GM19372 (cell line): ENCODE measurements around the gene IL22.
"Not testable (repeated sequence)": the region's sequence is repeated elsewhere in the genome, so short reads cannot be mapped to it uniquely, and the experiment has no call there.

Source experiments
- ATAC-seq: cut with Tn5 transposase; IDR thresholded peaks from one replicate; pipeline ENCODE4 v1.9.1; 2021; ENCODE audit warnings: mild to moderate bottlenecking, low read depth, moderate library complexity; ENCODE audit not compliant: unreplicated experiment

IL22 gene

DNA sequence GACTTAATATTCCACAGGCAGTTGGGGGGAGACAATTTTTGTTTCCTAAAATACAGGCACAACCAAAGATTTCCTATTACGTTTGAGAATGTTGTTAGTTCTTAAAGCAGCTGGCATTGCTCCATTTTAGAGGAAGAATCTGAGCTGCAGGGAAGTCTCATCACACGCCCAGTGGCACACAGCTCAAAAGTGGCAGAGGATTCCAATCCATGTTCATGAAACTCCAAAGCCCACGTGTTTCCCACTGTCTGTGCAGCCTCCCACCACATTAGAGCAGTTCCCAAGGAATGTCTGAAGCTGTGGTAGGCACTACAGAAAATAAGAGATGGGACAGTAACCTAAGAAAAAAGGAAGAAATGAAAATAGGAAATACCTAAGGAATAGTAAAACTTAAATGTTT is 21.7 kb downstream of the IL22 start:
- ATAC-seq: no peak

DNA sequence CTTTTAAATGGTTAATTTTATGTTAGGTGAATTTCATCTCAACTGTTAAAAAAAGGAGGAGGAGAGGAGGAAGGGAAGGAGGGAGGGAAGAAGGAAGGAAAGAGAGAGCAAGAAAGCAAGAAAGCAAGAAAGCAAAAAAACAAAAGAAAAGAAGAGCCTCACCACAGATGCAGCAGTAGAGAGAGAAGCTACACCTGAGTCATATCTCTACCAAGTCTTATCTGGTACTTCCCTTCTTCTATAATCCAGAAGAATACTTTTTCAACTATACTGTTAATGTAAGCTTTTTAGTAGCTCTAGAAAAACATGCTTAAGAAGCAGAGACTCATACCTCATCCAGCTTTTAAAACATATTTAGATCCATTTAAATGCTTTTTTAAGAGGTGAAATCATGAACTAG is 22.2 kb downstream of the IL22 start:
- no peak for ATAC-seq

DNA sequence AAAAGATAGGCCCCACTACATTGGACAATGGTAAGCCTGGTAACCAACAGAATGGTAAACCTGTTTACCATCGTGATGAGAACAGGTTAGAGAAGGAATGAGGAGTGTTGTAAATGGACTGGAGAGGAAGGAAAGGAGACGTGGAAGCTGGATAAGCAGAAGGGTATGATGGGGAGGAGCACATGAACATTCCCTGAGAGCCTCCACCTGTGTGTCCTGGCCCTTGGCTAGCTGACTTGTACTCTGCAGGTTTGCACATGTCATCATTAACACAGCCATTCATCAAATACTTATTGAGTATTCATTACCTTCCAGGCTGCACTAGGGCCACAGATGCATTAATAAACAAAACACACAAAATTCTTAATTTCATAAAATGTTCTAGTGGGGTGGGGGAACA is 23.4 kb downstream of the IL22 start:
- no peak for ATAC-seq

DNA sequence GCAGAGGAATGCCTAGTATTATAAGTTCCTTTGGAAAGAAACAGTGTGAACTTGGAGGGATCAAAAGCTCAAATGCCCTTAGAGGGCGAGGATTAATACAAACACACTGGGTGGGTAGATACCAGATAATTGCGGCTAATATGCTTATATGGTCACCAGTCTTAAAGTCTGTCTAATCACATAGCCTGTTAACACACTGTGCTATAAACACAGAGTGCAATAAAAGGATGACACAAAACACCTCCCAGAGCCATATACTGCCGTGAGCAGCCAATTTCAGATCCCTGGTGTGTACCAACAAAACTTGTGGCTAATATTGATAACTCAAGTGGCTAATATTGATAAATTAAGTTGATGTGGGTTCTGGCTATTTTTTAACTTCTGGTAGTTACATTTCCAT is 26.0 kb downstream of the IL22 start:
- ATAC-seq: no peak

DNA sequence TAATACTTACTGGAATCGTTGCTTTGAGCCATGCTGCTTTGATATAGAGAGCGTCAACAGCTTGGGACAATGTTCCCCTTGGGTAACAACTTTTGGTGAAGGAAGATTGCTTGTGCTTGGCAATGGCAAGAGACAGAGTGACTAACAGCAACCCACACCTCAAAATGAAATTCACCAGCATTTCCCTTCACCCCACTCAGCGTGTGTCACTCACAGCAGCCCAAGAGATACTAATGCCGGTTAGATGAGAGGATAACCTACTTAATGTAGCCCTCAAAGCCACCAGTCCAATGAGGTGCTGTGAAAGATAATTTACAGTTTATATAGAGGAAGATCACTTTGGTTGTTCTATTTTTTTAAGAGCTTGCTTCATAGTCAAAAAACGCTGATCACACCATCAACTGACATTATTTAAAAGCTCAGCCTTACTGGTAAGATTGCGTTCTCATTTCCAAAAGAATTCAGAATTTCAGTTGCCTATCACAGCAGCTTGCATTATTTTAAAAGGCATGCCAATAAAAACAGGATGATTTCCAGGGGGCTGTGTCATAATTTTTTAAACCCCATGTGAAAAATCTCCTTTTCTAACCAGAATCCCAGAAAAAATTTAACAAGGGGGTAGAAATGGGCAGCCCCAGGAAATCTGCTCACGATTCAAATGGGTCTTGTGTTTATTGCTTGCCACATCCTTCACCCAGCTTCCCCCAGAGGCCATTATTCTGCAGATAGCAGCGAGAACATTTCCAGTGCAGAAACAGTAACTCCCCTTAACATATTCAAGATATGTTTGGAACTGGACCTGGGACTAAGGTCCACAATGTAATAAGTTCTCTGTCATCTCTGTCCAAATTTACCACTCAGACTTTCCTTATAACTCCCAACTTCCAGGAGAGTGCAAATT is 27.6 kb downstream of the IL22 start, which contains the start of gene IL26:
Gene IL26, minus strand, starts transcription at position 235 of the 901 bp plus-strand sequence. Its CDS starts 54 bp downstream, at position 181.
- ATAC-seq: no peak

DNA sequence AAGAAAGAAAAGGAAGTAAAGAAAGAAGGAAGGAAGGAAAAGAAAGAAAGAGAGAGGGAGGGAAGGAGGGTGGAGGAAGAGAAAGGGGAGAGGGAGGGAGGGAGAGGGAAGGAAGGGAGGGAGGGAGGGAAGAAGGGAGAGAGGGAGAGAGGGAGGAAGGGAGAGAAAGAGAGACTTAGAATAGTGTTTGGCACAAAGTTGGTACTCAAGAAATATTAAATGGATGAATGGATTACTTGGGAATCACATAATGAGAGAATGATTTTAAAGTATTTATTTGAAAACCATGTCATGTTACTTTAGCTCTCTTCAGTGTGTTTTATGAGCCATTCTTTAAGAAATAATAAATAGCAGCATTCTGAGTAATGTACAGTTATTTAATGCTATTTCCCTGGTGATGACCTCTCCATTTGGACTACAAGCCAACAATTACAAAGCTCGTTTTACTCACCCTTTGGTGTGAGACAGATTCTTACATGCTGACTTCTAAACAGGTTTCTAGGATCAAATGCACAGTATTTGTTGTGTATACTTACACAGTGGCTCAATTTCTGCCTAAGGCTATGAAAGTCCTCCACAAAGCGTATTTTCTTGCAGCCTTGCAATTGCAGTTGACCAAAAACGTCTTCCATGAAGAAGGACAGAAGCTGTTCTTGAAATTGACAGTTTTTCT is 28.7 kb downstream of the IL22 start:
- no peak for ATAC-seq

DNA sequence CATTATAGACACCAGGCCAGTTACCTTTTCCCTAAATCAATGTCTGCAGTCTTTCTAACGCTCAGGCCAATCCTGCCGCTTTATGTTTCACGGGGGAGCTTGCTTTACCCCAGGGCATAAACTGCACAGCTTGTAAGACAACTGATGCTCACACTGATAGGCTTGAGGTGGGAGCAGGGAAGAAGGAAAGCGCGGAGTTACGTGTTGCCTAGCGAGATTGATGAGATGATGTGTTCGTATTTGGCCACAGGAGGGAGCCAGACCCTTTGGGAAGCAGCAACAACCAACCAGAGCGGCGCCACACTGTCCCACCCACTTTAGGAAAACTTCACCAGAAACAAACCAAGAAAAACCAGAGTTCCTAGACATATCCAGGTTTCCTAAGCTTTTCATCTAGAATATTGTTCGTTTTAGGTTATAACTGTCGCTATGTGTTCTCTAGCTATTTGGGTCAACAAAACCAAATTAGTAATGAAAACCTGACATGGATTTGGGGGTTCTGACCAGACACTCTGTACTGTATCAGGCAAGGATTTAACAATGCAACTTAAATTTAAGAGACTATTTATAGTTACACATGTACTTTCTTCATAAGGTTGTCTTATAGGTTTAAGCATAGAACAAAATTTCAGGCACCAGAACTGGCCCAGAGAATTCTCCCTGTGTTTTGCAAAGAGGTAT is 30.2 kb downstream of the IL22 start:
- peak; percentile 95 for ATAC-seq

DNA sequence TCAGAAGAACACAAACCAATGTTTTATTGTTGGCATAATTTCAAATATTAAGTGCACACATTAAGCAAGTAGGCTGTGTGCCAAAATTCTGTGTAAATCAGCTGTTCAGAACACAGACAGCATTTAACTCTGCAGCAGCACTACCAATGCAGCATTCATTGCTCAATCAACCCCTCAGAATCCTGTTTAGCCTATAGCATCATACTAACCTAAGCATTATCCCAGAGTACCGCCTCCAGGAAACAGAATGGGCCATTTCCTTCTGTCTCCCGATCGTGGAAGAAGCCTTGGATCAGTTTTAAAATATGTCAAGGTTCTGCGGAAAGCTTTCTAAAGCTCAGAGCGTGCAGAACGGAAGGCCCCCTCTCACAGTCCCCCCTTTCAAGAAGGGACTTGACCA is 31.1 kb downstream of the IL22 start:
- ATAC-seq: no peak

DNA sequence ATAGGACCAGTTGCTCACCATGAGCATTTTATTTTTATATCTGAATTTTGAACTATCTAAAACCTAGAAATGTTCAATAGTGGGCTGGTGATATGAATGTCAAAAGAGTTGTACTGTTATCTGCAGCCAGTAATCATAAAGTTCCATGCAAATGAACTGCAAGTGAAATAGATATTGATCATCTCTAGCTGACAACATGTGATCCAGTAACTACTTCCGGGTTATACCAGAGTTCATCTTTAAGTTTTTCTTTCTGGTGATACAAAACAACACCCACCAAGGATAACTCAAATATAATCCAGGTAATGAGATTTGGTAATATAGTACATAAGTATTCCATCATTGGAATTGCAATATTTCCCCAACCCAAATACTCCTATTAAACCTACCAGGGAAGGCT is 31.9 kb downstream of the IL22 start:
- no peak for ATAC-seq

DNA sequence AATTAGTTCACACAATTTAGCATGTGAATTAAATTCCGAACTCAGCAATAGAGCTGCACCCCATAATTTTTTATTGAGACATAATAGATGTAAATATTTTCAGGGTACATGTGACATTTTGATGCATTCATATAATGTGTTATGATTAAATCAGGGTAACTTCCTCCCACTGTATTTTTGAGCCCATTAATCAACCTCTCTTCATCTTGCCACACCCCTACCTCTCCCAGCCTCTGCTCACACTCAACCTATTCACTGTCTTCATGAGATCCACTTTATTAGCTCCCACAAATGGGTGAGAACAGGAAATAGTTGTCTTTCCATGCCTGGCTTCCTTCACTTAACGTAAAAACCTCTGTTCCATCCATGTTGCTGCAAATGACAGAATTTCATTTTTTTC is 42.5 kb downstream of the IL22 start:
- ATAC-seq: no peak

DNA sequence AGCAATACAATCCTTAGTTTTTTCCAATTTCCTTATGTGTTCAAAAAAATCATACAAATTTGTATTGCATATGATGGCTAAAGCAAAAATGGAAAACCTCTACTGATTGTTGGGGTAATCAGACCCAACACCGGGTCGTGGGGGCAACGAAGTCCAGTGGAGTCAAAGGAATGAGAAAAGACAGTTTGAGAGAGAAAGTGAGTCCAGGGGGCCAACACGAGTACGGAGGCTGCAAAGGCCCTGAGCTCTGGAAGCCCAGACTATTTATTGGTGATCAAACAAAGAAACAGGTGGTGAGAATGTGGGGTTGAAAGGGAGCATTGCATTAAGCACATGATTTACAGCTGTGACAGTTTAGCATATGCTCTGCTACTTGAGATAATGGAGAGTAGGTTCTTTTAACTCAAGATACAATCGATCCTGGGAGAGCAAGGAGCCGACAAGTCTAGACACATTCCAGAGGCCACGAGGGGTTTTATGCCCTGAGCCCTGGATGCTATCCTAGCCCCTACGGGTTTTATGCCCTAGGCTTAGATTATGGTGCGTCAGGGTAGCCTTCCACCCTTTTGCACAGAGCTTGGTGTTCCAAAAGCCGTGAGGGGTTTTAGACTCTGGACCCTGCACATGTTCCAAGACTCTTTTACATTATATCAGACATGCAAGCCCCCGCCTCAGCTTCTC is 44.2 kb downstream of the IL22 start:
- not testable (repeated sequence) for ATAC-seq

DNA sequence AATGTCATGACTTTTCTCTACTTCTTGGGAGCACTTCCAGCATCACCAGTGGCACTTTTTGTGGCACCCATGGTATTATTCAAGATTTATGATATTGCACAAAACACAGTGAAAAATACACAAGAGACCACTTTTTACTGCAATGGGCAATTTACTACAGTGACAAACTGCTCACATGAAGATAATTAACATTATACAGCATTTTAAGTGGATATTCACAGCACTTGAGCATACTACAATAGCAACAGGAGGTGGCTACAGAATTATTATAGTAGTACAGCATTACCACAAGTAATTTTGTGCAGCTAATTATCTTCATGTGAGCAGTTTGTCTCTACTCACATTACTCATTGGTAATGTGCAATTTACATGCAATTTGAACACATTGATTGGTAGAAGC is 46.1 kb downstream of the IL22 start:
- no peak for ATAC-seq

DNA sequence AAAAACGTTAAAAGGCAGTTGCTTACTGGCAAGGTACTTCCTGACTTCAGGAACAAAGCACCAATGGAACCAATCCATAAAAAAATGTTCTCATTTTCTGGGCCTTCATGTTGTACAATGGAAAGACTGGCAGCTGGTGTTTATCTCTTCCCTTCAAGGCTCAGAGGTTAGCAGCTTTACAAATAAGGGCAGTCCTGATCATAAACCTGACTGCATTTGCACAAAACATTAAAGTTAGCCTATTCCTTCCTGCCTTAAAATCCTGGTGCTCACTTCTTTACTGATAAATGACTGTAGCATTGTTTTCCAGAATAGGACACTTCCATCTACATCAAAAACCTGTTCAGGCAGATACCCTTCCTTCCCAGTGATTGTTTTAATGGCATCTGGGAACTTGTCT is 47.0 kb downstream of the IL22 start:
- ATAC-seq: no peak

DNA sequence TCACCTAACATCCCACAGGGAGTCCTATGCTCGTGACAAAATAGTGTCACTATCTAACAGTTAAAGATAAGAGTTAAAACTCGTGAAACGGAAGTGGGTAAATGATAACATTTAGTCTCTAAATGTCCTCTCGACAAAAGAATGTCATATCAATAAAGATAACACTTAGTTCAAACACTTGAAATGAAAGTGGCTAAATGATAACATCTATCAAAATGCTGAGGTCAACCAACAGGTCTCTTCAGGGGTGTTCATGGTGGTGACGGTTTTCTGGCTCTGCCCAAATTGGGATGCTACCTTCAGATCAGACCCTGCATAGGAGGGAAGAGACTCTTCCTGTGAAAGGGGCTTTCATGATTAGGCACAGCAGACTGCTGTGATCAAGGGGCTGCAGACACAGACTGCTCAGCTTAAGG is 49.9 kb downstream of the IL22 start:
- ATAC-seq: no peak

DNA sequence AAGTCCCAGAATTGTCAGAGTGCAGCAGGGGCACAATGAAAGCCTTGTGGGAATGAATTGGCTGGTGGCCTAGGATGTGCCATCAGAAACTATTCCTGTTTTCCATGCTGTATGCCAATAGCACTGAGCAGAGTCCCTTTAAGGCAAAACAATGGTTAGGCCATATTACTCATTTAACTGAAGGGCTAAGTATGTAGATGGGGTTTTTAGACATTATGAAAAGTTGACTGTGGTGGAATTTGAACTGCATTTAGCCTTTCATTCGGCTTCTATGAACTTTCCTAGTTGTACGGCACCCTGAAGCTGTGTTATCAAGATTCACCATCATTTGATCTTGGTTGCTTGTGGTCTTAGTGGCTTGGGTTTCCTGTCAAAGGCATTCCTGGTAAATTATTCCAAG is 52.5 kb downstream of the IL22 start:
- no peak for ATAC-seq

DNA sequence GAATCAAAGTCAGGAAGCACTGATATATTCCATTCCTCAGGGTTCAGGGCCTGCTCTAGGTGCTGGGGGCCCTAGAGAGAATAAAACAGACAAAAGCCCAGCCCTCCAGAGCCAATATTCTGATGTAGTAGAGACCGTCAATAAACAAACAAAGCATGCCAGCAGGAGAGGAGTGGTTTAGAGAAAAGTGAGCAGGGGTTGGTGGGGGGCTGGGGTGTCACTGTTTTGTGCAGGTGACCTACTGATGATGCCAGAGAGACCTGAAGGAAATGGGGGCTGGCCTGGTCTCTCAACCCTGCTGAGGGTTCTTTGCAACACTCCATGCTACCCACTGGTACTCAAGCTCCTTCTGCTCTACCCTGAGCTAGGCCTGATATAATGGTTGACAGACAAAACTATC is 54.3 kb downstream of the IL22 start:
- ATAC-seq: no peak

DNA sequence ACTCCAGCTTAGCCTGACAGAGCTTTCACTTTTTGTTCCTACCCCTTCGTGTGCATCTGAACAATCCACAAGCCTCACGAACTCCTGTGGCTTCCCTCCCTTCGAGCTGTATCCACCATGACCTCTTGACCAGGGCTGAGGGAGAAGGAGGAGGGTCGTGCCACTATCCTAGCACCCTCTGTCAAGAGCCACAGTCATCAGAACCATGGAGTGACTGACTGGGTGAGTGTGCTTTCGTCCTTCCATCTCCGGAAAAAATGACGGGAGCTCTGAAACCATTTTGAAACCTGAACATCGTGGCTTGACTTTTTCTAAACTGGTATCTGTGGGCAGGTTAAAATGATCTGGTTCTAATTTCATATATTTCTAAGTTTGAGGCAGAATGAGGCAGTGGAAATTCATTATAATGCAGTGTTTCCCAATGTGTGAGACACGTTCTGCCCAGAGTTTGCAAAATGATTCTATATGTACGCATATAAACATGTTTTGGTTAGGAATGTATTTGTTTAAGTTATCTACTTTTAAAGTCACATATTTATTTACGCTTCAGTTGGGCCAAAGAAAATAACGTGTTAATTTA is 54.8 kb downstream of the IL22 start:
- ATAC-seq: no peak
